ENCODE data around the gene HSBP1L1. TPM values are rescaled to one million over a fixed set of nuclear protein-coding genes. Genes with fewer than 3 reads are reported as not detected.

The HSBP1L1 gene
- total and polyA plus RNA-seq, 4 experiments from 2014 or later: 12.7 to 34.8 (median 24.5) TPM

- H3K4me3 ChIP-seq (ENCODE audit: low read length in 2 of 2): no peak overlapping the region
- POLR2A ChIA-PET (ENCODE audit: partially characterized antibody): no interaction called here
- no peaks in the 10 kb centered on the region for H3K27me3 ChIP-seq (ENCODE audit: insufficient read depth, low read length)
- Mint-ChIP-seq H3K9me3 (peaks cover 0 to 58% (median 37%) of the 10 kb centered on the region in 8 donors), H3K27ac (no peak overlapping the region), H3K4me1 (peaks cover 3 to 18% (median 12%) of the 10 kb centered on the region in 4 donors), H3K4me3 (no peak overlapping the region), H3K36me3 (peaks cover 85 to 86% of the 10 kb centered on the region in 2 donors), H3K27me3 (no peaks in the 10 kb centered on the region)
- H3K27ac ChIP-seq (ENCODE audit: low read depth, low read length): no peak overlapping the region
- H3K4me1 ChIP-seq (ENCODE audit: insufficient read depth, low read length): no peaks in the 10 kb centered on the region
- CTCF ChIA-PET (ENCODE audit: partially characterized antibody): no interaction called here
- intact Hi-C loops (cut with micrococcal nuclease): no loop called here
- H3K36me3 ChIP-seq (ENCODE audit: insufficient read depth, low read length): peaks cover 12% of the 10 kb centered on the region
- DNase-seq: no peak
- peaks cover 0 to 9% of the 10 kb centered on the region in 2 donors for H3K9me3 ChIP-seq (ENCODE audit: control insufficient read depth in 1 of 2, low read length in 2 of 2)
Observed at GRCh38 chr18:79937103-79937860, 27.2 kb upstream of the HSBP1L1 start.

GRCh38 chr18:79938196-79938595, 26.2 kb upstream of the HSBP1L1 start:
- no peak overlapping the region for H3K4me3 Mint-ChIP-seq
- peaks cover 3 to 24% (median 13%) of the 10 kb centered on the region in 4 donors for H3K4me1 Mint-ChIP-seq
- no peaks in the 10 kb centered on the region for H3K27me3 Mint-ChIP-seq
- no peak overlapping the region for H3K27ac ChIP-seq (ENCODE audit: low read depth, low read length)
- H3K4me3 ChIP-seq (ENCODE audit: low read length in 2 of 2): no peak overlapping the region
- H3K27ac Mint-ChIP-seq: no peak overlapping the region
- H3K36me3 Mint-ChIP-seq: peaks cover 84% of the 10 kb centered on the region in 2 donors
- intact Hi-C loops (cut with micrococcal nuclease): no loop called here
- no peak for DNase-seq
- H3K4me1 ChIP-seq (ENCODE audit: insufficient read depth, low read length): no peaks in the 10 kb centered on the region
- ChIA-PET POLR2A (ENCODE audit: partially characterized antibody) (no interaction called here), CTCF (ENCODE audit: partially characterized antibody) (no interaction called here)
- peaks cover 0 to 49% (median 28%) of the 10 kb centered on the region in 8 donors for H3K9me3 Mint-ChIP-seq
- peaks cover 12% of the 10 kb centered on the region for H3K36me3 ChIP-seq (ENCODE audit: insufficient read depth, low read length)
- H3K27me3 ChIP-seq (ENCODE audit: insufficient read depth, low read length): no peaks in the 10 kb centered on the region
- peaks cover 0 to 5% of the 10 kb centered on the region in 2 donors for H3K9me3 ChIP-seq (ENCODE audit: control insufficient read depth in 1 of 2, low read length in 2 of 2)

- Mint-ChIP-seq H3K27me3 (no peaks in the 10 kb centered on the region), H3K4me1 (peaks cover 5 to 27% (median 12%) of the 10 kb centered on the region in 4 donors), H3K4me3 (no peak overlapping the region), H3K36me3 (peaks cover 75% of the 10 kb centered on the region in 2 donors), H3K9me3 (peaks cover 0 to 40% (median 19%) of the 10 kb centered on the region in 8 donors), H3K27ac (no peak overlapping the region)
- H3K36me3 ChIP-seq (ENCODE audit: insufficient read depth, low read length): peaks cover 12% of the 10 kb centered on the region
- intact Hi-C loops (cut with micrococcal nuclease): no loop called here
- no peaks in the 10 kb centered on the region for H3K27me3 ChIP-seq (ENCODE audit: insufficient read depth, low read length)
- no peak for DNase-seq
- H3K4me1 ChIP-seq (ENCODE audit: insufficient read depth, low read length): peaks cover 4% of the 10 kb centered on the region
- peaks cover 0 to 4% of the 10 kb centered on the region in 2 donors for H3K9me3 ChIP-seq (ENCODE audit: control insufficient read depth in 1 of 2, low read length in 2 of 2)
- ChIA-PET CTCF (ENCODE audit: partially characterized antibody) (no interaction called here), POLR2A (ENCODE audit: partially characterized antibody) (no interaction called here)
- H3K27ac ChIP-seq (ENCODE audit: low read depth, low read length): no peak overlapping the region
- H3K4me3 ChIP-seq (ENCODE audit: low read length in 2 of 2): no peak overlapping the region
Observed at GRCh38 chr18:79939096-79939495, 25.3 kb upstream of the HSBP1L1 start.

GRCh38 chr18:79940126-79940813, 24.2 kb upstream of the HSBP1L1 start:
- peaks cover 12% of the 10 kb centered on the region for H3K36me3 ChIP-seq (ENCODE audit: insufficient read depth, low read length)
- peak overlapping the region in 1 of 8 donors; percentile 21 for H3K4me3 Mint-ChIP-seq
- DNase-seq: no peak
- intact Hi-C loops (cut with micrococcal nuclease): no loop called here
- H3K27me3 ChIP-seq (ENCODE audit: insufficient read depth, low read length): no peaks in the 10 kb centered on the region
- CTCF ChIA-PET (ENCODE audit: partially characterized antibody): no interaction called here
- H3K4me3 ChIP-seq (ENCODE audit: low read length in 2 of 2): no peak overlapping the region
- peaks cover 0 to 28% (median 14%) of the 10 kb centered on the region in 8 donors for H3K9me3 Mint-ChIP-seq
- H3K9me3 ChIP-seq (ENCODE audit: control insufficient read depth in 1 of 2, low read length in 2 of 2): no peaks in the 10 kb centered on the region
- H3K4me1 ChIP-seq (ENCODE audit: insufficient read depth, low read length): peaks cover 16% of the 10 kb centered on the region
- peaks cover 63 to 67% of the 10 kb centered on the region in 2 donors for H3K36me3 Mint-ChIP-seq
- H3K4me1 Mint-ChIP-seq: peaks cover 10 to 39% (median 20%) of the 10 kb centered on the region in 4 donors
- POLR2A ChIA-PET (ENCODE audit: partially characterized antibody): no interaction called here
- H3K27ac ChIP-seq (ENCODE audit: low read depth, low read length): no peak overlapping the region
- peak overlapping the region in 1 of 7 donors; percentile 61 for H3K27ac Mint-ChIP-seq
- H3K27me3 Mint-ChIP-seq: no peaks in the 10 kb centered on the region

- no peak for DNase-seq
- POLR2A ChIA-PET (ENCODE audit: partially characterized antibody): no interaction called here
- H3K36me3 ChIP-seq (ENCODE audit: insufficient read depth, low read length): peaks cover 12% of the 10 kb centered on the region
Observed at GRCh38 chr18:79940814-79941472, 23.5 kb upstream of the HSBP1L1 start.

GRCh38 chr18:79941473-79942119, 22.8 kb upstream of the HSBP1L1 start:
- DNase-seq: no peak
- peaks cover 50 to 53% of the 10 kb centered on the region in 2 donors for H3K36me3 Mint-ChIP-seq
- H3K9me3 ChIP-seq (ENCODE audit: control insufficient read depth in 1 of 2, low read length in 2 of 2): no peaks in the 10 kb centered on the region
- intact Hi-C loops (cut with micrococcal nuclease): no loop called here
- POLR2A ChIA-PET (ENCODE audit: partially characterized antibody): no interaction called here
- H3K36me3 ChIP-seq (ENCODE audit: insufficient read depth, low read length): peaks cover 12% of the 10 kb centered on the region
- no peaks in the 10 kb centered on the region for H3K27me3 ChIP-seq (ENCODE audit: insufficient read depth, low read length)
- peaks cover 11 to 51% (median 26%) of the 10 kb centered on the region in 4 donors for H3K4me1 Mint-ChIP-seq
- no peaks in the 10 kb centered on the region for H3K27me3 Mint-ChIP-seq
- no peak overlapping the region for H3K4me3 ChIP-seq (ENCODE audit: low read length in 2 of 2)
- CTCF ChIA-PET (ENCODE audit: partially characterized antibody): no interaction called here
- no peak overlapping the region for H3K4me3 Mint-ChIP-seq
- H3K9me3 Mint-ChIP-seq: peaks cover 0 to 15% (median 5%) of the 10 kb centered on the region in 8 donors
- H3K27ac Mint-ChIP-seq: no peak overlapping the region
- H3K27ac ChIP-seq (ENCODE audit: low read depth, low read length): no peak overlapping the region
- H3K4me1 ChIP-seq (ENCODE audit: insufficient read depth, low read length): peaks cover 18% of the 10 kb centered on the region

More at GRCh38 chr18:79940814-79941472, 23.5 kb upstream of the HSBP1L1 start:
- Mint-ChIP-seq H3K27ac (peak overlapping the region in 1 of 7 donors; percentile 61), H3K4me1 (peaks cover 11 to 45% (median 23%) of the 10 kb centered on the region in 4 donors), H3K27me3 (no peaks in the 10 kb centered on the region), H3K4me3 (no peak overlapping the region), H3K36me3 (peaks cover 57 to 60% of the 10 kb centered on the region in 2 donors), H3K9me3 (peaks cover 0 to 21% (median 9%) of the 10 kb centered on the region in 8 donors)
- H3K27ac ChIP-seq (ENCODE audit: low read depth, low read length): no peak overlapping the region
- H3K4me3 ChIP-seq (ENCODE audit: low read length in 2 of 2): no peak overlapping the region
- intact Hi-C loops (cut with micrococcal nuclease): no loop called here
- H3K27me3 ChIP-seq (ENCODE audit: insufficient read depth, low read length): no peaks in the 10 kb centered on the region
- CTCF ChIA-PET (ENCODE audit: partially characterized antibody): no interaction called here
- H3K9me3 ChIP-seq (ENCODE audit: control insufficient read depth in 1 of 2, low read length in 2 of 2): no peaks in the 10 kb centered on the region
- peaks cover 18% of the 10 kb centered on the region for H3K4me1 ChIP-seq (ENCODE audit: insufficient read depth, low read length)
